ENCODE measurements around the gene ARF4. TPM values are rescaled to one million over a fixed set of nuclear protein-coding genes. Genes with fewer than 3 reads are reported as not detected.
"Not testable (repeated sequence)": the region's sequence is repeated elsewhere in the genome, so short reads cannot be mapped to it uniquely, and the experiment has no call there.

Gene ARF4
- polyA plus RNA-seq, result 209 TPM
- long read RNA-seq, donor 1, transcript ARF4-201 (6 exons, 1,660 nt), result major isoform, 51 of 52 reads
- long read RNA-seq, donor 1, partial matches to known transcripts, result 0 of 52 reads
- long read RNA-seq, donor 1, other reads (novel, unspliced or antisense), result 0 of 52 reads
- long read RNA-seq, donor 2, transcript ARF4-201 (6 exons, 1,660 nt), result major isoform, 132 of 146 reads
- long read RNA-seq, donor 2, partial matches to known transcripts, result 14 of 146 reads
- long read RNA-seq, donor 2, other reads (novel, unspliced or antisense), result 0 of 146 reads
- long read RNA-seq, donor 3, result 0 reads
- long read RNA-seq, donor 4, transcript ARF4-201 (6 exons, 1,660 nt), result major isoform, 17 of 17 reads
- long read RNA-seq, donor 4, partial matches to known transcripts, result 0 of 17 reads
- long read RNA-seq, donor 4, other reads (novel, unspliced or antisense), result 0 of 17 reads
- long read RNA-seq, donor 5, transcript ARF4-201 (6 exons, 1,660 nt), result major isoform, 56 of 56 reads
- long read RNA-seq, donor 5, partial matches to known transcripts, result 0 of 56 reads
- long read RNA-seq, donor 5, other reads (novel, unspliced or antisense), result 0 of 56 reads
- long read RNA-seq, donor 6, transcript ARF4-201 (6 exons, 1,660 nt), result major isoform, 82 of 88 reads
- long read RNA-seq, donor 6, partial matches to known transcripts, result 5 of 88 reads
- long read RNA-seq, donor 6, other reads (novel, unspliced or antisense), result 0 of 88 reads
- long read RNA-seq, donor 7, transcript ARF4-201 (6 exons, 1,660 nt), result major isoform, 40 of 42 reads
- long read RNA-seq, donor 7, partial matches to known transcripts, result 0 of 42 reads
- long read RNA-seq, donor 7, other reads (novel, unspliced or antisense), result 0 of 42 reads
- long read RNA-seq, donor 8, transcript ARF4-201 (6 exons, 1,660 nt), result major isoform, 110 of 123 reads
- long read RNA-seq, donor 8, partial matches to known transcripts, result 13 of 123 reads
- long read RNA-seq, donor 8, other reads (novel, unspliced or antisense), result 0 of 123 reads
- long read RNA-seq, donor 9, transcript ARF4-201 (6 exons, 1,660 nt), result major isoform, 83 of 90 reads
- long read RNA-seq, donor 9, partial matches to known transcripts, result 6 of 90 reads
- long read RNA-seq, donor 9, other reads (novel, unspliced or antisense), result 0 of 90 reads
- long read RNA-seq, donor 10, transcript ARF4-201 (6 exons, 1,660 nt), result major isoform, 93 of 94 reads
- long read RNA-seq, donor 10, partial matches to known transcripts, result 0 of 94 reads
- long read RNA-seq, donor 10, other reads (novel, unspliced or antisense), result 0 of 94 reads
- long read RNA-seq, donor 11, transcript ARF4-201 (6 exons, 1,660 nt), result major isoform, 67 of 67 reads
- long read RNA-seq, donor 11, partial matches to known transcripts, result 0 of 67 reads
- long read RNA-seq, donor 11, other reads (novel, unspliced or antisense), result 0 of 67 reads

- peaks cover 3% of the 10 kb centered on the region for H3K4me1 ChIP-seq (ENCODE audit: control insufficient read depth, insufficient read depth, low read length)
- no peaks in the 10 kb centered on the region for H3K9me3 ChIP-seq (ENCODE audit: control insufficient read depth, low read depth, low read length)
- DNase-seq, result peak; percentile 100
- H3K27me3 ChIP-seq (ENCODE audit: control insufficient read depth, insufficient read depth, low read length), result no peaks in the 10 kb centered on the region
- H3K4me3 ChIP-seq (ENCODE audit: low read length), result peak within 1 kb of the TSS; percentile 97
- no CpG with 5 or more reads among the region's 67 CpGs for WGBS (ENCODE audit: insufficient coverage, low lambda C conversion rate)
- H3K27ac ChIP-seq (ENCODE audit: low read length), result peak within 1 kb of the TSS; percentile 96
- H3K36me3 ChIP-seq (ENCODE audit: control insufficient read depth, insufficient read depth, low read length), result peaks cover 6% of the 10 kb centered on the region
Measured at GRCh38 chr3:57597127-57597923, at the start of gene ARF4. ARF4 (minus strand) TSS chr3:57597344; CDS start chr3:57597140, 204 bp downstream.

GRCh38 chr3:57646723-57647122 is 49.6 kb upstream of the ARF4 start:
- no peaks in the 10 kb centered on the region for H3K4me1 ChIP-seq (ENCODE audit: control insufficient read depth, insufficient read depth, low read length)
- 92% methylated on average over 1 of the region's 2 CpGs for WGBS (ENCODE audit: insufficient coverage, low lambda C conversion rate)
- no peak overlapping the region for H3K27ac ChIP-seq (ENCODE audit: low read length)
- peaks cover 33% of the 10 kb centered on the region for H3K36me3 ChIP-seq (ENCODE audit: control insufficient read depth, insufficient read depth, low read length)
- H3K4me3 ChIP-seq (ENCODE audit: low read length), result no peak overlapping the region
- peaks cover 3% of the 10 kb centered on the region for H3K9me3 ChIP-seq (ENCODE audit: control insufficient read depth, low read depth, low read length)
- DNase-seq, result peak in 1 of 2 donors; percentile 9
- no peaks in the 10 kb centered on the region for H3K27me3 ChIP-seq (ENCODE audit: control insufficient read depth, insufficient read depth, low read length)

DNA sequence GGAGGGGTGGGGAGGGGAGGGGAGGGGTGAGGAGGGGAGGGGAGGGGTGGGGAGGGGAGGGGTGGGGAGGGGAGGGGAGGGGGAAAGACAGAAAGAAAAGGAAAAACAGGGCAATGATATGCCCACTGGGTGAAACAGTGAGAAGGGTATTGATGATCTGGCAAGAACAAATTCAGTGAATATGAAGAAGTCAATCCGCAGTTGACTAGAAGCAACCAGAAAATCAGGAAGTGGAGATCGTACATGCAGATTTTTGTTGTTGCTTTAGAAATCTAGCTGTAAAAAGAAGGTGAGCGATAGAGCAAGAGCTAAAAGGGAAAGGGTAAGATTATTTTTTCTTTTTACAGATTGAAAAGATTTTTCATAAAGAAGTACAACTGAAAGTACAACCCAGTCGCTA is 47.6 kb upstream of the ARF4 start:
- H3K27ac ChIP-seq (ENCODE audit: low read length), result no peak overlapping the region
- no peak overlapping the region for H3K4me3 ChIP-seq (ENCODE audit: low read length)
- peaks cover 40% of the 10 kb centered on the region for H3K36me3 ChIP-seq (ENCODE audit: control insufficient read depth, insufficient read depth, low read length)
- WGBS (ENCODE audit: insufficient coverage, low lambda C conversion rate), result 92% methylated on average over 2 of the region's 4 CpGs
- H3K27me3 ChIP-seq (ENCODE audit: control insufficient read depth, insufficient read depth, low read length), result no peaks in the 10 kb centered on the region
- DNase-seq, result no peak
- H3K4me1 ChIP-seq (ENCODE audit: control insufficient read depth, insufficient read depth, low read length), result no peaks in the 10 kb centered on the region
- peaks cover 2% of the 10 kb centered on the region for H3K9me3 ChIP-seq (ENCODE audit: control insufficient read depth, low read depth, low read length)

DNA sequence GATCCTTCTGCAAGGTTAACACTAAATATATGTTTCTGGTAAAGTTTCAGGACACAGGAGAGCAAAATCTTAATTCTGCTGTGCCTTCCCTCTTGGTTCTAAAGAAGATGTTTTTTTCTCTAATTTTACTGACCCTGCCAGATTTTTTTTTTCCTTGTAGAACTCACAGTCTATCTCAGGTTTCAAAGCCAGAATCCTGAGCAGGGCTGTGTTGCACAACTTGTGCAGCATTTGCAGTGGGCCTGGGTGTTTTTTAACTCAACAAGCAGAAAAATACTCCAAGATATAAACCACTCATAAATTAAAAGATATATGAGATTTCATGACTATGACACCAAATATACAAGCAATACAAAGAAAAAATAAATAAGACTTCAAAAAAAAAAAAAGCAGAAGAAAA is 40.2 kb upstream of the ARF4 start:
- Histone ChIP-seq H3K4me1 (ENCODE audit: control insufficient read depth, insufficient read depth, low read length) (no peaks in the 10 kb centered on the region), H3K9me3 (ENCODE audit: control insufficient read depth, low read depth, low read length) (no peaks in the 10 kb centered on the region), H3K4me3 (ENCODE audit: low read length) (no peak overlapping the region), H3K27me3 (ENCODE audit: control insufficient read depth, insufficient read depth, low read length) (no peaks in the 10 kb centered on the region), H3K27ac (ENCODE audit: low read length) (no peak overlapping the region), H3K36me3 (ENCODE audit: control insufficient read depth, insufficient read depth, low read length) (peaks cover 38% of the 10 kb centered on the region)
- no peak for DNase-seq

DNA sequence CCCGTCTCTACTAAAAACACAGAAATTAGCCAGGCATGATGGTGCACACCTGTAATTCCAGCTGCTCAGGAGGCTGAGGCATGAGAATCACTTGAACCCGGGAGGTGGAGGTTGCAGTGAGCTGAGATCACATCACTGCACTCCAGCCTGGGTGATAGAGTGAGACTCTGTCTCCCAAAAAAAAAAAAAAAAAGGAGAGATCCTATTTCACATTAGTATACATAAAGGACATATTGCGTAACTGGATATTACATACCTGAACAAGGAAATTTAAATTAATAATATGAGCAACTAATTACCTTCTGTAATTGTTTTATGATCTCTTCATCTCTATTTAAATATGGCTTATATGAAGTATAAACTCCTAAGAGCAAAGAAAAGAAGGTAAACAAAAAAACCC is 37.1 kb upstream of the ARF4 start:
- not testable (repeated sequence) for DNase-seq

GRCh38 chr3:57627976-57628375 is 30.8 kb upstream of the ARF4 start:
- DNase-seq, result no peak
- Histone ChIP-seq H3K27ac (ENCODE audit: low read length) (no peak overlapping the region), H3K4me3 (ENCODE audit: low read length) (no peak overlapping the region), H3K4me1 (ENCODE audit: control insufficient read depth, insufficient read depth, low read length) (no peaks in the 10 kb centered on the region), H3K36me3 (ENCODE audit: control insufficient read depth, insufficient read depth, low read length) (peaks cover 51% of the 10 kb centered on the region), H3K27me3 (ENCODE audit: control insufficient read depth, insufficient read depth, low read length) (no peaks in the 10 kb centered on the region), H3K9me3 (ENCODE audit: control insufficient read depth, low read depth, low read length) (no peaks in the 10 kb centered on the region)
- WGBS (ENCODE audit: insufficient coverage, low lambda C conversion rate), result 100% methylated on average over 1 of the region's 6 CpGs

More for the DNA sequence above, 37.1 kb upstream of the ARF4 start:
- WGBS (ENCODE audit: insufficient coverage, low lambda C conversion rate), result no CpG with 5 or more reads among the region's 3 CpGs
- peaks cover 44% of the 10 kb centered on the region for H3K36me3 ChIP-seq (ENCODE audit: control insufficient read depth, insufficient read depth, low read length)
- H3K9me3 ChIP-seq (ENCODE audit: control insufficient read depth, low read depth, low read length); H3K4me3 ChIP-seq (ENCODE audit: low read length); H3K27ac ChIP-seq (ENCODE audit: low read length); H3K4me1 ChIP-seq (ENCODE audit: control insufficient read depth, insufficient read depth, low read length); H3K27me3 ChIP-seq (ENCODE audit: control insufficient read depth, insufficient read depth, low read length): not testable (repeated sequence)

- DNase-seq, result no peak
- H3K4me3 ChIP-seq (ENCODE audit: low read length), result no peak overlapping the region
- no peaks in the 10 kb centered on the region for H3K4me1 ChIP-seq (ENCODE audit: control insufficient read depth, insufficient read depth, low read length)
- H3K36me3 ChIP-seq (ENCODE audit: control insufficient read depth, insufficient read depth, low read length), result peaks cover 31% of the 10 kb centered on the region
- H3K27ac ChIP-seq (ENCODE audit: low read length), result no peak overlapping the region
- no CpG with 5 or more reads among the region's 3 CpGs for WGBS (ENCODE audit: insufficient coverage, low lambda C conversion rate)
- no peaks in the 10 kb centered on the region for H3K27me3 ChIP-seq (ENCODE audit: control insufficient read depth, insufficient read depth, low read length)
- no peaks in the 10 kb centered on the region for H3K9me3 ChIP-seq (ENCODE audit: control insufficient read depth, low read depth, low read length)
Measured at GRCh38 chr3:57624801-57625200, 27.7 kb upstream of the ARF4 start.

DNA sequence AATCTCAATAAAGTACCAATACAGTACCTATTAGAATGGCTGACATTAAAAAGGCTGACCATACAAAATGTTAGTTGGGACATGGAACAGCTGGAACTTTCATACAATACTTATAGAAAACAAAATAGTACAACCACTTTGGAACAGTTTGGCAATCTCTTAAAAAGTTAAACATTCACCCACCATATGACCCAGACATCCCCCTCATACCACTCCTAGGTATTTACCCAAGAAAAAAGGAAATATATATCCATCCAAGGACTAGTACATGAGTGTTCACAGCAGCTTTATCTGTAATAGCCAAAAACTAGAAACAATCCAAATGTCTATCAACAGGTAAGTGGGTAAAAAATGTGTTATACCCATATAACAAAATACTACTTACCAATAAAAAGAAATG is 25.2 kb upstream of the ARF4 start:
- Histone ChIP-seq H3K4me3 (ENCODE audit: low read length) (no peak overlapping the region), H3K9me3 (ENCODE audit: control insufficient read depth, low read depth, low read length) (no peaks in the 10 kb centered on the region), H3K4me1 (ENCODE audit: control insufficient read depth, insufficient read depth, low read length) (no peaks in the 10 kb centered on the region), H3K27me3 (ENCODE audit: control insufficient read depth, insufficient read depth, low read length) (no peaks in the 10 kb centered on the region), H3K27ac (ENCODE audit: low read length) (no peak overlapping the region), H3K36me3 (ENCODE audit: control insufficient read depth, insufficient read depth, low read length) (peaks cover 16% of the 10 kb centered on the region)
- DNase-seq, result no peak

GRCh38 chr3:57617739-57618138 is 20.6 kb upstream of the ARF4 start:
- Histone ChIP-seq H3K4me1 (ENCODE audit: control insufficient read depth, insufficient read depth, low read length) (no peaks in the 10 kb centered on the region), H3K27me3 (ENCODE audit: control insufficient read depth, insufficient read depth, low read length) (no peaks in the 10 kb centered on the region), H3K27ac (ENCODE audit: low read length) (no peak overlapping the region), H3K4me3 (ENCODE audit: low read length) (no peak overlapping the region), H3K36me3 (ENCODE audit: control insufficient read depth, insufficient read depth, low read length) (no peaks in the 10 kb centered on the region), H3K9me3 (ENCODE audit: control insufficient read depth, low read depth, low read length) (no peaks in the 10 kb centered on the region)
- no peak for DNase-seq
- WGBS (ENCODE audit: insufficient coverage, low lambda C conversion rate), result 100% methylated on average over 1 of the region's 3 CpGs
